RWPE2 (cell line): ENCODE results near the gene CYP1A2.

Experiments used
- ATAC-seq: fragments of 200-7000 bp; cut with Tn5 transposase; 3 replicates; pipeline ENCODE4 v1.9.1; 2021; ENCODE audit warnings: low read depth
- DNase-seq: peaks from one replicate; pipeline ENCODE4 v3.0.0-alpha.2; 2020; ENCODE audit warnings: low spot score
- H3K27ac ChIP-seq: fragments of 450-650 bp; 2 replicates; pipeline ENCODE4 v1.5.1; 2017; ENCODE audit warnings: mild to moderate bottlenecking; ENCODE audit not compliant: poor library complexity, severe bottlenecking
- H3K27me3 ChIP-seq: fragments of 250-450 bp; sonication (Bioruptor Pico); 2 replicates; pipeline ENCODE4 v1.5.1; 2021; ENCODE audit warnings: mild to moderate bottlenecking, moderate library complexity; ENCODE audit not compliant: insufficient read depth, poor library complexity, severe bottlenecking
- H3K36me3 ChIP-seq: fragments of 250-450 bp; sonication (Bioruptor Pico); 2 replicates; pipeline ENCODE4 v1.5.1; 2020; ENCODE audit warnings: low read depth, mild to moderate bottlenecking, moderate library complexity
- H3K4me1 ChIP-seq: fragments of 250-450 bp; sonication (Bioruptor Pico); 2 replicates; pipeline ENCODE4 v1.5.1; 2021; ENCODE audit warnings: mild to moderate bottlenecking, moderate library complexity; ENCODE audit not compliant: insufficient read depth, poor library complexity, severe bottlenecking
- H3K4me3 ChIP-seq: fragments of 250-450 bp; sonication (Bioruptor Pico); 2 replicates; pipeline ENCODE4 v1.5.1; 2021; ENCODE audit warnings: mild to moderate bottlenecking, moderate library complexity; ENCODE audit not compliant: severe bottlenecking
- H3K9me3 ChIP-seq: fragments of 250-450 bp; sonication (Bioruptor Pico); 2 replicates; pipeline ENCODE4 v1.5.1; 2021; ENCODE audit warnings: mild to moderate bottlenecking, moderate library complexity; ENCODE audit not compliant: severe bottlenecking
- TF ChIP-seq, protein P1 (sequence below): fragments of 450-650 bp; IDR thresholded peaks from one replicate; pipeline ENCODE4 v1.5.1; 2017; ENCODE audit warnings: mild to moderate bottlenecking, moderate library complexity; ENCODE audit not compliant: poor library complexity, severe bottlenecking

CYP1A2 gene

DNA sequence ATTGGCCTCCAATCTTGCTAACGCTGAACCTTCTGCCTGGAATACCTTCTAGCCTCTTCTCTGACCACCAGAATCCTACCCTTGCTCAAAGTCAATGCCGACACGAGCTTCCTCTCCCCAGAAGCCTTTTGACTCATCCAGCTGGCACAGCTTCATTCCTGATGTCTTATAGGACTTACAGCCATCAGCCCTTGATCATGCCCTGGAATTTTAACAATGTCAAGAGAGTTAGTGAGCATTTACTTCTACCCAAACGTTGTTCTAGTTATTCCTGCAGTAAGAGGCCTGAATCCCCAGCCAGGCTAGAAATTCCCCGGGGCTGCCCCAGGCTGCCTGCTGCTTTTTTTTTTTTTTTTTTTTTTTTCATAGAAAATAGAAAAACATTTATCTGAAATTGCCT, 3.9 kb downstream of the CYP1A2 start:
- Histone ChIP-seq H3K36me3 (no peaks in the 10 kb centered on the region), H3K9me3 (no peaks in the 10 kb centered on the region), H3K4me1 (no peaks in the 10 kb centered on the region), H3K27ac (no peak overlapping the region), H3K4me3 (no peak overlapping the region), H3K27me3 (no peaks in the 10 kb centered on the region)
- peak; percentile 66 for ATAC-seq
- TF ChIP-seq, protein P1, sequence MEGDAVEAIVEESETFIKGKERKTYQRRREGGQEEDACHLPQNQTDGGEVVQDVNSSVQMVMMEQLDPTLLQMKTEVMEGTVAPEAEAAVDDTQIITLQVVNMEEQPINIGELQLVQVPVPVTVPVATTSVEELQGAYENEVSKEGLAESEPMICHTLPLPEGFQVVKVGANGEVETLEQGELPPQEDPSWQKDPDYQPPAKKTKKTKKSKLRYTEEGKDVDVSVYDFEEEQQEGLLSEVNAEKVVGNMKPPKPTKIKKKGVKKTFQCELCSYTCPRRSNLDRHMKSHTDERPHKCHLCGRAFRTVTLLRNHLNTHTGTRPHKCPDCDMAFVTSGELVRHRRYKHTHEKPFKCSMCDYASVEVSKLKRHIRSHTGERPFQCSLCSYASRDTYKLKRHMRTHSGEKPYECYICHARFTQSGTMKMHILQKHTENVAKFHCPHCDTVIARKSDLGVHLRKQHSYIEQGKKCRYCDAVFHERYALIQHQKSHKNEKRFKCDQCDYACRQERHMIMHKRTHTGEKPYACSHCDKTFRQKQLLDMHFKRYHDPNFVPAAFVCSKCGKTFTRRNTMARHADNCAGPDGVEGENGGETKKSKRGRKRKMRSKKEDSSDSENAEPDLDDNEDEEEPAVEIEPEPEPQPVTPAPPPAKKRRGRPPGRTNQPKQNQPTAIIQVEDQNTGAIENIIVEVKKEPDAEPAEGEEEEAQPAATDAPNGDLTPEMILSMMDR: no peak
- DNase-seq: no peak

DNA sequence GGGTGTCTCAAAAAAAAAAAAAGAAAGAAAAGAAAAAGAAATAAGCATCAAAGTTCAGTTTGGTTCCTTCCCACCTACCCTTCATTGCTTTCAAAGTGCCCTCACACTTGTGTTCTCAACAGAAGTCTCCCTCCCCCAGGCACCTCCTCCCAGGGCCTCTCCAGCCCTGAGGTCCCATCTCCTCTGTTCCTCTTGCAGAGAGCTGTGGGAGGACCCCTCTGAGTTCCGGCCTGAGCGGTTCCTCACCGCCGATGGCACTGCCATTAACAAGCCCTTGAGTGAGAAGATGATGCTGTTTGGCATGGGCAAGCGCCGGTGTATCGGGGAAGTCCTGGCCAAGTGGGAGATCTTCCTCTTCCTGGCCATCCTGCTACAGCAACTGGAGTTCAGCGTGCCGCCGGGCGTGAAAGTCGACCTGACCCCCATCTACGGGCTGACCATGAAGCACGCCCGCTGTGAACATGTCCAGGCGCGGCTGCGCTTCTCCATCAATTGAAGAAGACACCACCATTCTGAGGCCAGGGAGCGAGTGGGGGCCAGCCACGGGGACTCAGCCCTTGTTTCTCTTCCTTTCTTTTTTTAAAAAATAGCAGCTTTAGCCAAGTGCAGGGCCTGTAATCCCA, 6.1 kb downstream of the CYP1A2 start:
- no peaks in the 10 kb centered on the region for H3K9me3 ChIP-seq
- H3K4me1 ChIP-seq: no peaks in the 10 kb centered on the region
- TF ChIP-seq, protein P1: no peak
- H3K27me3 ChIP-seq: no peaks in the 10 kb centered on the region
- DNase-seq (no peak), ATAC-seq (no peak)
- H3K4me3 ChIP-seq: no peak overlapping the region
- no peak overlapping the region for H3K27ac ChIP-seq
- H3K36me3 ChIP-seq: no peaks in the 10 kb centered on the region

DNA sequence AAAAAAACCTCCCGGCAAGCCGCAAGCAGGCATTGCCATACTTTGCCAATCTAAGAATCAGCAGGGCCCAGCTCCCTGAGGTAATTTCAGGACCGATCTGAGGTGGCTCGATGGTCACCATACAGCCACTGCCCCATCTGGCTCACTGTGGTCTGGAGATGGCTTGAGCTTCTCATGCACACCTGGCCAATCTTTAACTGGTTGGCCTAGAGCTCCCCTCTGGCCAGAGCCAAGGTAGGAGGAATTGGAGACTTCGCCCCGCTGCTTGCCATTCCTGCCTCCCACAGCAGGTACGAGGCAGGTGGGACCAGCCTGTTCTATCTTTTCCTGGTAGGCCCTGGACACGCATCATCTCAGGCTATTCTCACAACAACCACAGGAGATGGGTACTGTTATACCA, 10.1 kb downstream of the CYP1A2 start:
- Histone ChIP-seq H3K4me1 (no peaks in the 10 kb centered on the region), H3K4me3 (no peak overlapping the region), H3K9me3 (no peaks in the 10 kb centered on the region), H3K36me3 (no peaks in the 10 kb centered on the region), H3K27me3 (no peaks in the 10 kb centered on the region), H3K27ac (no peak overlapping the region)
- DNase-seq (no peak), ATAC-seq (no peak)
- TF ChIP-seq, protein P1: no peak

DNA sequence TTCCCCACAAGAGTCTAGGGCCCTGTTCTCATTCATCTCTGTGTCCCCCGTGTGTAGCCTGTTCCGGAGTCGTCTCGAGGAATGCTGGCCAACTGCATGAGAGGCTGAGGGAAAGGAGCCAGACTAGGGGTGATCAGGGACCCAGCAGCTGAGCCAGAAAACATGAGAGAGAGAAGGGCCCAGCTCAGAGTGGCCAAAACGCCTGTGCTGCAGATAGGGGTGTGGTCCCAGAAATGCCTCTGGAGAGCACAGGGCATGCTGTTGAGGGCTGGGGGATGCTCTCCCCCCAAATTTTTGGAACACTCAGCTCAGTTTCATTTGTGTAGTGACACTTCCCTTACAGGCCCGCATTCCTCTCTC, 14.1 kb downstream of the CYP1A2 start:
- TF ChIP-seq, protein P1: no peak
- ATAC-seq: no peak
- Histone ChIP-seq H3K36me3 (no peaks in the 10 kb centered on the region), H3K4me1 (no peaks in the 10 kb centered on the region), H3K27ac (no peak overlapping the region), H3K9me3 (no peaks in the 10 kb centered on the region), H3K4me3 (no peak overlapping the region), H3K27me3 (no peaks in the 10 kb centered on the region)
- DNase-seq: no peak

DNA sequence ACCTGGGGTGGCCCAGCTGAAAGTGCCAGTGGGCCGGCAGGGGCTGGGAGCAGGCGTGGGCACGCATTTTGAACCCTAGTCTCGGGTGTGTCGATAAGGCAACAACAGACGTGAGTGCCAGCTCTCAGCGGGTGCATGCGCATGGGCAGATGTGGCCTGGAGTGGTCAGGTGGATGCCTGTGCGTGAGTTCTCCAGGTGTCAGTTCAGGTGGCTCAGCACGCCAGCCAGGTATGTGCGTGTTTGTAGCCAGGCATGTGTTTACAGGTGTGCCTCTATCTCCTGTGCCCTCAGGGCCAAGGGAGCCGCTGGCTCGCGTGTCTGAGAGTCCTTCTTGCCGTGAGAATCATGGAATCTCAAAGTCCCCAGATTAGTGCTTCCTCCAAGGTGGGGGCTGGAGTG, 14.8 kb downstream of the CYP1A2 start:
- no peak overlapping the region for H3K27ac ChIP-seq
- DNase-seq (no peak), ATAC-seq (peak; percentile 69)
- TF ChIP-seq, protein P1: no peak
- H3K9me3 ChIP-seq: no peaks in the 10 kb centered on the region
- no peaks in the 10 kb centered on the region for H3K36me3 ChIP-seq
- no peaks in the 10 kb centered on the region for H3K27me3 ChIP-seq
- H3K4me1 ChIP-seq: no peaks in the 10 kb centered on the region
- H3K4me3 ChIP-seq: no peak overlapping the region
